Measurements from ENCODE around the gene TC2N.
"Not testable (repeated sequence)": the region's sequence is repeated elsewhere in the genome, so short reads cannot be mapped to it uniquely, and the experiment has no call there.

The TC2N gene

DNA sequence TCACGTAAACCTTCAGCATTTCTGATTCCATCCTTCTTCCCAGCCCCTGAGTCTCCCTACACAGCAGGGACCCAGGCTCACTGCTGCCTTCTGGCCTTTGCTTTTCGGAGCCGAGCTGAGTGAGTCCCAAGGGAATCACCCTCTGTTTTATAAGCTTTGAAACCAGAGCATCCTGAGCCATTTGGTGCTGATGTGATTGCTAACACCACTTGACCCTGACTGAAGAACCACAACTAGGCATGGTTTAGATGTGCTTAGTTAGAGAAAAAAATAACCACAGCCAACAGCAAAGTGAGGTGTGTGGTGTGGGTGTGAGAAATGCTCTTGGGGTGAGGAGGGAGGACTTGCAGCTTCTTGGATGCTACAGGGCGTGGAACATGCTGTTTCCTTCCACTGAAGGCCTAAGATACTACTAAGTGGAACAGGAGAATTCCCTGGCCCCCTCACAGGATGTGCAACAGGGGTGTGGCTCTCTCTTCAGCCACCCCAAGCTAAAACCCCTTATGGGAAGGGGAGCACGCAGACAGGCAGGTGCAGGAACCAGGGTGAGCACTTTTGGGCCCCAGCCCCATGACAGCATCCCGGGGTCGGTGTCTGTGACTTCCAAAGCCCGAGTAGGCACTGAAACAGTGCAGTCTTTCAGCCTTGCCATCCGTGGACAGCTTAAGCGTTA is at the start of gene TC2N:
Gene TC2N, minus strand, starts transcription at position 221 of the 673 bp plus-strand sequence. CDS start 53,767 bp downstream, outside the sequence.
- H3K27me3 Mint-ChIP-seq = no peaks in the 10 kb centered on the region
- no peaks in the 10 kb centered on the region for H3K9me3 Mint-ChIP-seq
- peaks cover 96% of the 10 kb centered on the region for H3K4me1 Mint-ChIP-seq (ENCODE audit: low read depth)
- H3K27ac Mint-ChIP-seq = peak within 1 kb of the TSS; percentile 83
- H3K36me3 Mint-ChIP-seq (ENCODE audit: low read depth) = peaks cover 5% of the 10 kb centered on the region
- H3K4me3 Mint-ChIP-seq = peak within 1 kb of the TSS; percentile 84

DNA sequence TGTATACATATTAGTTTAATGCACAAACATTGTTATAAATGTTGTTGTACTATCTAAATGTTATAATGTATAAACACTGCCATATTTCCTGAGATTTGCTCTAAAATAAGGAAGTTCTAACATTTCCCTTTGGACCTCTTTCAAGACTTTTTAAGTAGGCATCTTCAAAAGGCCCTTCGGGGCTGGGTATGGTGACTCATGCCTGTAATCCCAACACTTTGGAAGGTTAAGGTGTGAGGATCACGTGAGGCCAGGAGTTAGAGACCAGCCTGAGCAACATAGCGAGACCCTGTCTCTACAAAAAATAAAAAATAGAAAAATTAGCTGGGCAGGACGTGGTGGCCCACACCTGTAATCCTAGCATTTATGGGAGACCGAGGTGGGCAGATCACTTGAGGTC is 44.7 kb upstream of the TC2N start:
- H3K4me1 Mint-ChIP-seq (ENCODE audit: low read depth) = peaks cover 15% of the 10 kb centered on the region
- H3K4me3 Mint-ChIP-seq = no peak overlapping the region
- H3K9me3 Mint-ChIP-seq = no peaks in the 10 kb centered on the region
- no peak overlapping the region for H3K27ac Mint-ChIP-seq
- no peaks in the 10 kb centered on the region for H3K36me3 Mint-ChIP-seq (ENCODE audit: low read depth)
- no peaks in the 10 kb centered on the region for H3K27me3 Mint-ChIP-seq

DNA sequence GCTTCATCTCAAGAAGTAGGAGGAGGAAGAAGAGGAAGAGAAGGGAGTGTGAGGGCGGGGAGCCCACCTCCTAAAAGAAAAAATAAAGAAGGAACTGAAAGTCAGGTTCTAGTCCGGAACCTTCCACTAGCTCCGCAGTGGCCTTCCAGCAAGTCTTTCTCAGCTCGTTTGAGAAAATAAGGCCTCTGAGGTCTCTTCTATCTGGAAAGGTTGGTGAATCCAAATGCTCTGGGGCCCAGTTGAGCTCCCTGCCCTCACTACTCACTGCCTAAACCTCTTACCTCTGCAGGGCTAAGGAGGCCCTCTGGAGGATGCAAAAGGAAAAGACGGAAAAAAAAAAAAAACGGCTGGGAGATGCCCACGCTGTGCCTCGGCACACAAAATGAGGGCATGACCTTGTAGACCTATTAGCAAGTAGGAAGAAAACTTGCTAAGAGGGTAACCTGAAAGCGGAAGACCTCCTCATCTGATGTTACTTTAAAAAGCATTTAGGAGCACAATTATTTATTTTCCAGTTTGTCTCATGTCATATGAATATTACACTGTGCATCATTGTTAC is 44.2 kb upstream of the TC2N start:
- no peaks in the 10 kb centered on the region for H3K36me3 Mint-ChIP-seq (ENCODE audit: low read depth)
- no peaks in the 10 kb centered on the region for H3K9me3 Mint-ChIP-seq
- peaks cover 15% of the 10 kb centered on the region for H3K4me1 Mint-ChIP-seq (ENCODE audit: low read depth)
- peak overlapping the region; percentile 8 for H3K4me3 Mint-ChIP-seq
- peak overlapping the region; percentile 76 for H3K27ac Mint-ChIP-seq
- no peaks in the 10 kb centered on the region for H3K27me3 Mint-ChIP-seq

DNA sequence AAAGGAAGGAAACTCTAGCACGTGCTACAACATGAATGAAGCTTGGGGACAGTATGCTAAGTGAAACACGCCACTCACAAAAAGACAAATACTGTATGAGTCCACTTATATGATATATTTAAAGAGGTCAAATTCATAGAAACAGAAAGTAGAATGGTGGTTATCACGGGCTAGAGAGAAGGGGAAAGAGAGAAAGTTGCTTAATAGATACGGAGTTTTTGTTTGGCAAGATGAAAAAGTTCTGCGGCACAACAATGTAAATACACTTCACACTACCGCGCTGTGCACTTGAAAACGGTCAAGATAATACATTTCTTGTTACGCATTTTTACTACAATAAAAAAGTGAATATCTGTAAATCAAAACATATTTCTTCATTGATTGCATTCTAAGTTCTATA is 42.9 kb upstream of the TC2N start:
- H3K36me3 Mint-ChIP-seq (ENCODE audit: low read depth) = no peaks in the 10 kb centered on the region

DNA sequence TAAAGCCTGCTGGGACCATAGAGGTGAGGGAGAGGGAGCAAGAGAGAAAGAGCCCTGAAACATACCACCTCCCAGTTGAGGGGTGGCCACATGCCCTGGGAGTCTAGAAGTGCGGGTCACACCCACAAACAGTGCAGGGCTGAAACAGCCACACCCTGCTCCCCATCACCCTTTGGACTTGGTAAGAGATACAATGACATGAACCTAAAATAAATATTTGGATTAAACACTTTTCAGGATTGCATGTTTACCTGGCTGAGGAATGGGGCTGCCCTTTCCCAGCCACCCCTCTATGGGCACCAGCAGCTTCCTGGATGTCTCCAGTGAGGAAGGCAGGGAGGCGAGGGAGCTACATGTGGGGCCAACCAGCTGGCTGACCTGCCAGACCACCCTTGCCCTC is 39.0 kb upstream of the TC2N start:
- Mint-ChIP-seq H3K4me1 (ENCODE audit: low read depth) (peaks cover 10% of the 10 kb centered on the region), H3K4me3 (no peak overlapping the region), H3K27me3 (no peaks in the 10 kb centered on the region), H3K27ac (no peak overlapping the region), H3K9me3 (no peaks in the 10 kb centered on the region), H3K36me3 (ENCODE audit: low read depth) (no peaks in the 10 kb centered on the region)

More for the DNA sequence above, 42.9 kb upstream of the TC2N start:
- Mint-ChIP-seq H3K9me3 (no peaks in the 10 kb centered on the region), H3K27me3 (no peaks in the 10 kb centered on the region), H3K4me3 (no peak overlapping the region), H3K4me1 (ENCODE audit: low read depth) (peaks cover 15% of the 10 kb centered on the region), H3K27ac (no peak overlapping the region)

DNA sequence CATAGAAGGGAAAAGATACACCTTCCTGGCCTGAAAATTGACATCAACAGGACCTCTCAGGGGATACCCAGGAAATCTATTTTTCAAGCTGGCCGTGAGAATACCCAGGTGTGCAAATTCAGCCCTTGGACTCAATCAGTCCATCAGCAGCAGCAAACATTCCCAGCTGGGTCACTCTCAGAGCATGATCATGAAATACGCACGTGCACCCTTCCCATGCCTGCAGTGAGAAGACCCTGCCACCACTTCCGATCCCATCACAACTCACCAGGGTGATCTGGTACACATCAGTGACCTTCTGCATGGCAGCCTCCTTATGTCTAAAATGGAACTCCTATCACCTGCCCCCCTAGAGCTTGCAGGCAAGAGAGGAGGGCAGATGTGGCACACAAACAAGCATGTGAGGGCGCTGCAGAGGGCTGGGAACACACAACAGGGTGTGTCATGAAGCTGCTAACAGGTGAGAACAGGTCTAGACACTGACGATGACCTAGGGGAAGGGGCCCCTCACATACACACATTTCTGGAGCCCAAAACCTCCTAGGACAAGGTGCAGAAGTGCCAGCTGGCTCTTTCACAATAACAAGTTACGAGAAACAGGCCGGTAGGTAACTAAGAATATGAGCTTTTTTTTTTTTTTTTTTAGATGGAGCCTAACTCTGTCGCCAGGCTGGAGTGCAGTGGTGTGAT is 37.8 kb upstream of the TC2N start:
- Mint-ChIP-seq H3K4me1 (ENCODE audit: low read depth) (peaks cover under 1% of the 10 kb centered on the region), H3K36me3 (ENCODE audit: low read depth) (no peaks in the 10 kb centered on the region), H3K4me3 (no peak overlapping the region), H3K27ac (no peak overlapping the region), H3K9me3 (no peaks in the 10 kb centered on the region), H3K27me3 (no peaks in the 10 kb centered on the region)

DNA sequence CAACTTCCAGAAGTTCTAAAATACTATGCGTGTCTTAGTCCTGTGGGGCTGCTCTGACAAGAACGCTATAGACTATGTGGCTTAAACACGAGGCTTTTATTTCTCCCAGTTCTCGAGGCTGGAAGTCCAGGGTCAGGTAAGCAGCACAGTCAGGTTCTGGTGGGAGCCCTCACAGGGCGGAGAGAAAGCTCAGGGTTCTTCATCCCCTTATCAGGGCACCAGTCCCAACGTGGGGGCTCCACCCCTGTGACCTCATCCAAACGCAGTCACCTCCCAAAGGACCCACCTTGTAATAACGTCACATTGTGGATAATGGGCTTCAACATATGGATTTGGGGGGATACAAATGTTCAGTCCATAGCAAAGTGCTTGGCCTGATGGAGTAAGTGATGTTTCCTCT is 37.1 kb upstream of the TC2N start:
- H3K36me3 Mint-ChIP-seq (ENCODE audit: low read depth) = no peaks in the 10 kb centered on the region
- no peak overlapping the region for H3K27ac Mint-ChIP-seq
- H3K4me3 Mint-ChIP-seq = no peak overlapping the region
- no peaks in the 10 kb centered on the region for H3K27me3 Mint-ChIP-seq
- no peaks in the 10 kb centered on the region for H3K4me1 Mint-ChIP-seq (ENCODE audit: low read depth)
- H3K9me3 Mint-ChIP-seq = no peaks in the 10 kb centered on the region

DNA sequence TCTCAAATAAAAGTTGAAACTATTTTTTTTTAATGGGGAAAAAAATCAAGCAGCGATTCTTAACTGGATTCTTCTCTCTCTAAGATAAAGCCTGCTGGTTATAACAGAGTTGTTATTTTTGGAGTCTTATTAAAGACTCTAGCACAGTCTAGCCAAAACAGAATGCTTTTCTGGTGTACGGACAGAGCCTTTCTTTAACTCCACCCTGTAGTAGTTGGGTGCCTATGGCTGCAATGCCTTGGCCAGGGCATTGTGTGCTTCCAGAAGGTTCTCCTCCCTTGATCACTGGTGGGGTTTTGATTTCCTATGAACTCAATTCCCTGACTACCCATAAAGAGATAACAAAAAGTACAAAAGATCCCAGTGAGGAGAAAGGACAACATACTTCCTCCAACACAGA is 35.7 kb upstream of the TC2N start:
- Mint-ChIP-seq H3K27me3 (no peaks in the 10 kb centered on the region), H3K4me3 (no peak overlapping the region), H3K9me3 (no peaks in the 10 kb centered on the region), H3K4me1 (ENCODE audit: low read depth) (no peaks in the 10 kb centered on the region), H3K36me3 (ENCODE audit: low read depth) (no peaks in the 10 kb centered on the region), H3K27ac (no peak overlapping the region)

DNA sequence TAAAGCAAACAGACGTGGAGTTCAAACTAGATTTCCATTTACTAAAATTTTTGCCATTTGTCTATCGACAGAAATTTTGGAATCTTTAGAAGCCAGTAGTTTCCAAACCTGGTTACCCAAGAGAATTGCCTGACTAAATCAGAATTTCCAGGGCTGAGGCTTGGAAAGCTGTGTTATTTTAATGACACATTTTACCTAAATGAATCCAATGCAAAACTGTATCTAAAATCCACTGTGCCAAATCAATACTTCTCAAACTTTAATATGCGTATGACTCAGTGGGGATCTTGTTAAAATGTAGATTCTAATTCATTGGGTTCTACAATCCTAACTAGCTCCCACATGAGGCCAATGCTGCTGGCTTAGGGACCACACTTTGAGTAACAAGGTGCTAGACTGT is 35.0 kb upstream of the TC2N start:
- H3K4me1 Mint-ChIP-seq (ENCODE audit: low read depth) = no peaks in the 10 kb centered on the region
- no peaks in the 10 kb centered on the region for H3K9me3 Mint-ChIP-seq
- no peak overlapping the region for H3K4me3 Mint-ChIP-seq
- H3K27ac Mint-ChIP-seq = no peak overlapping the region
- H3K27me3 Mint-ChIP-seq = no peaks in the 10 kb centered on the region
- no peaks in the 10 kb centered on the region for H3K36me3 Mint-ChIP-seq (ENCODE audit: low read depth)

DNA sequence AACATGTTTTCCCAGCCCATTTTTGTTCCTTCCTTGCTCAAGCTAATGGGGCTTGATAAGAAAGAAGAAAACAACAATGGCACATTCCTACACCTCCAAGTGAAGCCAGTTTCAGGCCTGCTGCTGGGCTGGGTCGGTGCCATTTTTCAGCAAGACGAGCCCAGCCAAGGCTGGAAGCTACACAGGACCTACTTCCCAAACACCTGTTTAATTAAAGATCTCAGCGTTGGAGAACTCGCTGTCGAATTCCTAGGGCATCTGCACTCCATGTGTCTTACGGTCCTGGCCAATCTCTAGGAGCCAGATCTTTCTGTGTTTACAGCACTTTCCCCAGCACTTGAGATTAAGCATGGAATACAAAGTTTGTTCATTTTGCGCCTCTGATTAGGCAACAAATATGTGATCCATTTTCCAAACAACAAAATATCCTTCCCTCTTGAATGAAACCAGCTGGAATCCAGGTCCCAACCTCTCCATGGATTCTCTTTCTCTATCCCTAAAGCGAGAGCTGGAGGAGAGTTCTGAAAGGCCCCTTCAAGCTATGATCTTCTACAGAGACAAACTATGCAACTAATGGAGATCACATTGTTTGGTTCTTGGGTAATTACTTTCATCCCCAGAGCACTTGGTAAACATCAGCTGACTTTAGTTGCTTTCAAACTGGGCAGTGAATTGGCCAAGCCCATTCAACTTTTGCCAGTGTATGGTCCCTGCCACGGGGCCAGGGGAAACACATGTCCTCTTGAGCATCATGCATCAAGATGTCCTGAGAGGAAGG is 34.3 kb upstream of the TC2N start:
- H3K9me3 Mint-ChIP-seq = no peaks in the 10 kb centered on the region
- no peak overlapping the region for H3K27ac Mint-ChIP-seq
- no peak overlapping the region for H3K4me3 Mint-ChIP-seq
- no peaks in the 10 kb centered on the region for H3K27me3 Mint-ChIP-seq
- H3K36me3 Mint-ChIP-seq (ENCODE audit: low read depth) = no peaks in the 10 kb centered on the region
- no peaks in the 10 kb centered on the region for H3K4me1 Mint-ChIP-seq (ENCODE audit: low read depth)

DNA sequence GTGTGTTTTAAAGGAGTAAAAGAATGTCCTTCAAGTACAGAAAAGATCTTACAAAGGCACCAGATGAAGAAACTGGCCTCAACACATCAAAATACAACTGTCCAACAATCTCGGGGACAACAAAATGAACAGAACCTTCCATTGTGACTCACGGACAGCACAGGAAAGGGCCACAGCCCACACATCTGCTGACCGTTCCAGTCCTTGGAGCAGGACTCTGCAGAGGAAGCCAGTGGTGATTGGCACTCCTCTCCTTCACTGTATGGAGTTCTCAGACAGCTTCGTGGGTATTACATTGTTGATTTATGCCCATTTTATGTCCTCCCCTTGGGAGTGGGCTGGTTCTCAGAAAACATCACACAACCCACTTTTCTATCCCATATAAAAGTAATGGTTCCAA is 32.5 kb upstream of the TC2N start:
- Mint-ChIP-seq H3K4me3 (no peak overlapping the region), H3K27me3 (no peaks in the 10 kb centered on the region), H3K9me3 (no peaks in the 10 kb centered on the region), H3K4me1 (ENCODE audit: low read depth) (no peaks in the 10 kb centered on the region), H3K27ac (no peak overlapping the region), H3K36me3 (ENCODE audit: low read depth) (no peaks in the 10 kb centered on the region)

DNA sequence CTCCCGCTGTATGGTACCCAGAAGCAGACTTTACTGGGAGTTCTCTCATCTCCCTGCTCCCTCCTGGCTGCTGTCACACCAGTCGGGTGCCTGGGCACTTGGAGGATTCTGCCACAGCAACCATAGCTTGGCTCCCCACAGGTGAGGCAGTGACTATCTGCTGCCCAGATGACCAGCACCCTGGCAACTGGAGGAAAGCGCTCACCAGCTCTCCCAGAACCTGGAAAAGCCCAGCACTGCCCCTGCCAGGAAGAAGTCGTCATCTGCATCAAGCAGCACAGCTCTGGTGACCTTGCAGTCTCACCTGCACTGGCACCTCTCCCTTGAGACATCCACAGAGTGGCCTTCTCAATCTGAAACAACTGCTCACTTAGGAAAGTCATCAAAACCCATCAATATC is 31.9 kb upstream of the TC2N start:
- Mint-ChIP-seq H3K4me1 (ENCODE audit: low read depth) (no peaks in the 10 kb centered on the region), H3K9me3 (no peaks in the 10 kb centered on the region), H3K27ac (no peak overlapping the region), H3K4me3 (no peak overlapping the region), H3K36me3 (ENCODE audit: low read depth) (no peaks in the 10 kb centered on the region), H3K27me3 (no peaks in the 10 kb centered on the region)

DNA sequence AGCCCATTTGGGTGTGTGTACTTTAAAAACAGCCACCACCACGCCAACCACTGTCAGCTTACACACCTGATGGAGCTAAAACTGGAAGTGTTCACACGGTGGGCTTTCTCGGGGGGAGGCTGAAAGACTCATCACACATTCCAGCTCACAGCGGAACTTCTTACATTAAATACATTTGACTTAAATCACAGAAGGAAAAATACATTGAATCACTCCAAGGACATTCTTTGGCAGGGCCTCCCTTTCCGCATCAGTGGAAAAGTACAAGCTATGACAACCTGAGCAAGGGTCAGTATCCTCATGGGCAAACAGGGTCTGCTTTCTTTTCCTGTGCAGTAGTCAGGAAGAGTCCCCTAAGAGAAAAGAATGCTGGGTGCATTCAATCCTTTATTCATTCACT is 31.0 kb upstream of the TC2N start:
- Mint-ChIP-seq H3K36me3 (ENCODE audit: low read depth) (no peaks in the 10 kb centered on the region), H3K9me3 (no peaks in the 10 kb centered on the region), H3K27me3 (no peaks in the 10 kb centered on the region), H3K27ac (no peak overlapping the region), H3K4me1 (ENCODE audit: low read depth) (peaks cover 6% of the 10 kb centered on the region), H3K4me3 (no peak overlapping the region)

DNA sequence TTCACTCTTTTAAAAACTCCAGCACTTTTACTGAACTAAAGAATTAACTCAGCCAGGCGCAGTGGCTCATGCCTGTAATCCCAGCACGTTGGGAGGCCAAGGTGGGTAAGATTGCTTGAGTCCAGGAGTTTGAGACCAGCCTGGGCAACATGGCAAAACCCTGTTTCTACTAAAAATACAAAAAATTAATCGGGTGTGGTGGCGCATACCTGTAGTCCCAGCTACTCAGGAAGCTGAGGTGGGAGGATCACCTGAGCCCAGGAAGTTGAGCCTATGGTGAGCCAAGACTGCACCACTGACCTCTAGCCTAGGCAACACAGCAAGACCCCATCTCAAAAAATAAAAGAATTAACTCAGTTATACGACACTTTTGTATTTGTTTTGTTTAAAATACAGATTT is 30.4 kb upstream of the TC2N start:
- not testable (repeated sequence) for H3K9me3 Mint-ChIP-seq; H3K27me3 Mint-ChIP-seq; H3K27ac Mint-ChIP-seq; H3K4me3 Mint-ChIP-seq; H3K36me3 Mint-ChIP-seq (ENCODE audit: low read depth)
- peaks cover 13% of the 10 kb centered on the region for H3K4me1 Mint-ChIP-seq (ENCODE audit: low read depth)

DNA sequence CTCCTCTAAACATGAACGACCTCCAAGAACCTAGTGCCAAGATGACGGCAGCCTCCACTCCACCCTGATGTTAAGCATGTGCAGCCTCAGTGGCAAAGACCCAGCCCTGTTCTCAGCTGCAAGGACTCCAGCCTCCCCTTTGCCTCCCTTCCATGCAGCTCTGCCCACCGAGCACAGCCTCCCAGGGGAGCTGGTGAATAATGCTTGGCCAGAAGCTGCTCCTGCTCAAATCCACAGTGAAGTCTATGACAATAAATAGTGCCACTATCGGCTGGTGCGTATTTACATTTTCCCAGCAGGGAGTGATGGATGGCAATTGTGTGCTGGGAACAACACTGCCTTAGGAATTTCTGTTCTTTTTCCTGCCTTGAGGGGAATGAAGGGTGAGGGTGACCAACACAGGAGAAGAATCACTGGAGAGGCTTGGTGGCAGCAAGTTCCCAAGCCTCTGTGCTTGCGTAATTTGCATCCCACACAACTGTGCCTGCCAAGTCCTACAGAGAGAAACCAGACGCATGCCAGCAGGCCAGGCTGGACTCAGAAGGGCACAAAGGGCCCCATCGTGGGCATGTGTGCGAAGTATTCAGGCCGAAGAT is 29.9 kb upstream of the TC2N start:
- no peaks in the 10 kb centered on the region for H3K36me3 Mint-ChIP-seq (ENCODE audit: low read depth)
- H3K4me3 Mint-ChIP-seq = no peak overlapping the region
- H3K27me3 Mint-ChIP-seq = no peaks in the 10 kb centered on the region
- no peaks in the 10 kb centered on the region for H3K9me3 Mint-ChIP-seq
- peaks cover 18% of the 10 kb centered on the region for H3K4me1 Mint-ChIP-seq (ENCODE audit: low read depth)
- no peak overlapping the region for H3K27ac Mint-ChIP-seq

Measured in stimulated activated naive CD8-positive, alpha-beta T cell treated with anti-CD3 and anti-CD28 coated beads, Interleukin-15, Interleukin-2, amounts not matched to agents 100 ng/mL and 50 ng/mL, for 24 hours (primary cell).